Activated naive CD4-positive, alpha-beta T cell treated with Interleukin-2 at 50 U/mL for 16 hours (primary cell): ENCODE results near the gene STK38L.

Experiments
- DNase-seq: peaks from one replicate; pipeline ENCODE4 v3.0.0-alpha.2; 2020

The STK38L gene

DNA sequence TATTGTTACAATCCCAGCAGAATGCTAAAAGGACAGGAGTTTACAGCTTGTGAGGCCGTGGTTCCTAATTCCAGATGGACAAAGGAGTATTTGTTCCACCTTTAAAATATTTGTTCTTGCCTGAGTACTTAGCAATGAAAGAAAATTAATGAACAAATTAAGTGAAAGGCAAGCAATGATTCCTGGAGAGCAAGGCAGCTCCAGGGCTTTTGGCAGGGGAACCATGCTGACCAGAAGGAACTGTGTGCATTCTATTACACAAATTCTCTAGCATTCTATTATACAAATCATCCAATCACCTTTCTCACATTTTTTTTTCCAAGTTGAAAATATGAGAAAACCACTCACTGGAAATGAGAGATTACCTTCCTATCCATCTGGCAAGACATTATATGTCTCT lies 86.8 kb downstream of the STK38L start:
- DNase-seq, result no peak

DNA sequence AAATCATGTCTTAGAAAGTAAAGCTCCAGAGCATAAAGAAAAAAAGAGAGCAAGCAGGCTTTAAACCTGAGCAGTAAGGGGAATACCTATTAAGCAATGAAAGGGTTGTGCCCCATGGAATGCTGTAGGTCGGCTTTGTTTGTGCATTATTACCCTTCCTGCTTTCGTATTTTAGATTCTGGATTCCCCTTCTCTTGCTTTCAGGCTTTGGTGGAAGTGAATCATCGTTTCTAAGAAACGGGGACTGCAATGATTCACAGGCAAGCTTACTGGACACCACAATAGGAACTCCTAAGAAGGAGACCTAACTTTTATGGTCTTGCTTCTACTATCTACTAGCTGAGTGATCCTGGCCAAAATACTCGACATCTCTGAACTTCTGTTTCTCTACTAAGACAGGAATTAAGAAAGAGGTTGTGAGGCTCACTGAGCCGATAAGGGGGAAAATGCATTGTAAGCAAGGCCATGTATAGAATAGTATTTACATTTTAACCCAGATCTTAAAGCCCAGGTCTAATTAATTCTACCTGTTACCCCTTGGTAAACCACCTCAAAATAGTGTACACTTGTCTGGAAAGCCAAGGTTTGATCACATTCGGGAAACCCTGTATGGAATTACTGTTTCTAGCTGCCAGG lies 87.3 kb downstream of the STK38L start:
- peak; percentile 19 for DNase-seq

DNA sequence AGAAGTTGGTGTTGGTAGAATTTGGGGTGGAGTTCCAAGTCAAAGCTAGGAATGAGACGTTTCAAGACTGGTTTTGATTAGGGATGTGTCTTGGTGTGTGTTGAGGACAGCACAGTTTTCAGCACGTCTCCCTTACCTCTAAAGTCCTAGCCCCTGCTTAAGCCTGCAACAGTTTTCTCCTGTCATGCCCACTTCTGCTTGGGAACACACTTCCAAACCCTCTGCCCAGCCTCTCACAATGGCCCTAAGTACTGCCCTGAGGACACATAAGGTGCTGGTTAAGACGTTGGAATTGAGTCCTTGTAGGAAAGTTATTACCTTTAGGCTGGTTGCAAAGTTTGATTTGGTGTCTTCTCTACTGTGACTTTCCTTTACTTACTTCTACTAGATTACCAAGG lies 87.8 kb downstream of the STK38L start:
- DNase-seq, result peak; percentile 2

DNA sequence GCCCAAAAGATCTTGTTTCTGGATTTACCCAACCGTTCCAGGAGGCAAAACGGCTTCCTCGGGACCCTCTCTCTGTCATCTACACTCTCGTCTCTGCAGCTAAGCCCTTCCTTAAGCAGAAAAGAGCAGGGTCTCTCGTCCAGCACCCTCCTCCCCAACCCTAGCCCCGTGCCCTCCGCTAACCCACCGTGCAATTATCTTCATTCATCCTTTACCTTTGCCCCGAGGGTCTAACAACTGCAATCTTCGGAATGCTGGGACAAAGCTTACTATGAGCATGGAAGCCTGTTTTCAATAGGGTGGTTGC lies 88.3 kb downstream of the STK38L start:
- DNase-seq, result no peak

DNA sequence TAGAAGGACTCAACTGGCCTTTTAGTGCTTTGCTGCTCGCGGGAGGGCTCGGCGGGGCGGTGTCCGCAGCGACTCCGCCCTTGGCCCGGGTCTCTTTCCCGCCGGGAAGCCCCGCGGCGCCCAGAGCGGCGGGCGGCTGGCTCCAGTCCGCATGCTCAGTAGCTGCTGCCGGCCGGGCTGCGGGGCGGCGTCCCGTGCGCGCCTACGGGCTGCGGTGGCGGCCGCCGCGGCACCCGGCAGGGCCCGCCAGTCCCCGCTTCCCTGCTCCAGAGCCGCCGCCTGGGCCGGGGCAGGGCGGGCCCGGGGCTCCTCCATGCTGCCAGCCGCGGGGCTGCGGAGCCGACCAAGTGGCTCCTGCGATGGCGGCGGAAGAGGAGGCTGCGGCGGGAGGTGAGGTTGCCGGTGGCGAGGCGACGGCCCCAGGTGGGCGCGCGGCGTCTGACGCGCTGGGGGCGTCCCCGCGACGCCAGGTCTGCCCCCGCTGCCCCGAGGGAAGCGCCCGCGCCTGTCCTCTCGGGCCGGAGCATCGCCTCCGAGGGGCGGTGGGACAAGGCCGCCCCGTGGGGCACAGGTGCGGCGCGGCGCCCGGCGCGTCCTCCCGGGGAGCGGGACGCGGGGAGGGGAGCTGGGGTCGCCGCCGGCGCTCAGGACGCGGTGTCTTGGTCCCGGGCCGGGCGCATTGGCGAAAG lies 88.8 kb downstream of the STK38L start, which contains the start of gene BMAL2:
Gene BMAL2 (plus strand): TSS at position 123 of the 689 bp plus-strand sequence. CDS start 237 bp downstream, at position 360.
- peak; percentile 42 for DNase-seq

DNA sequence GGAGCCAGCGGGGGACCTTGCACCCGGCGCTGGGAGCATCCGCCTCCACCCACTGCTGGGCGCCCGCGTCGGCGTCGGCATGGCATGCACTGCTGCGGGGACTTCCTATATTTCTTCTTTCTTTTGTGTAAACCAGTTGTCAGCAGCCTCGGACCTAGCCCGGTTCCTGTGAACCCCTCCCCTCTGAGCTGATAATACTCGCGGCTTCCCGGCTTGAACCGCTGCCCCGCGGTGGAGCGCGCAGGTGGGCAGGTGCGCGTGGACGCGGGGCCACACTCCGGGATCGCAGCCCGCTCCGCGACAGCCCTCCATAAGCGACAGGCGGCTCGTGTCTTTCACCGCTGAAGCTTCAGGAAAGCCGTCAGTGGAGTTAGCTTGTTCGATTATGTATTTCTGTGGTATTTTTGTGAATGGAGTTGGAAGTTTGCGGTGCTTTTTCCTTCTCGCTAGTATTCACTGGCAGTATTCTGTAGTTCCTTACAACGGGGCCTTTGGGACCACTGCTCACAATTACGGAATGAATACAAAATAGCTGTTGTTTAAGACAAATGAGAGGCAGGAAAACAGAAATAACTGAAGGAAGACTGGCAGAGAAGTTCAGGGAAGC lies 89.4 kb downstream of the STK38L start:
- peak; percentile 44 for DNase-seq

DNA sequence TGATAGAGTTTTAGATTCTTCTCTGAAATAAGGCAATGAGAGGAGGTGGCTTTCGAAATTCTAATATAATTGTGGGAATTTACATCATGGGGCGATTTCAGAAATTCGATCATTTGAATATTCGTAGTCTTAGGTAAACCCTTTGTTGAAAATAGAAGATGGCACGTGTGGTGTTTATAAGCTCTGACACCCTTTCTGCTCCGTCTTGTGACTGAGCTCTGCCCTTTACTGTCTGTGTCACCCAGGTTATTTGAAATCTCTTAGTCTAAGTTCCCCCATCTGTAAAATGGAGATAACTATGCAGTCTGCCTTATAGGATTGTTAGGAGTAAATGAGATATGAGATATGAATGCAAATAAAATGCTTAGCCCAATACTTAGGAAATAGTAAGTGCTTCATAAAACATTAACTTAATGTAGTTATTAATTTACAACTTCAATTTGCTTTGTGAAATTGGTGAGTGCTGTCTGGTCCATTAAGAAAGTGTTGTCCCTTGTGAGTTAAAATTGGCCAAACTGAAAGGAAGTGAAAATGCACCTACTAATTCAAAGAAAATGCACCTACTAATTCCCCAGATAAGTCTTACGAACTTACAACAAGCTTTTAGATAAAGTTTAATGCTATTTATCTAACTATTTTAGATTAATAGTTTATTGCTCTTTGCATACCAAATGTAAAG lies 90.1 kb downstream of the STK38L start:
- no peak for DNase-seq

DNA sequence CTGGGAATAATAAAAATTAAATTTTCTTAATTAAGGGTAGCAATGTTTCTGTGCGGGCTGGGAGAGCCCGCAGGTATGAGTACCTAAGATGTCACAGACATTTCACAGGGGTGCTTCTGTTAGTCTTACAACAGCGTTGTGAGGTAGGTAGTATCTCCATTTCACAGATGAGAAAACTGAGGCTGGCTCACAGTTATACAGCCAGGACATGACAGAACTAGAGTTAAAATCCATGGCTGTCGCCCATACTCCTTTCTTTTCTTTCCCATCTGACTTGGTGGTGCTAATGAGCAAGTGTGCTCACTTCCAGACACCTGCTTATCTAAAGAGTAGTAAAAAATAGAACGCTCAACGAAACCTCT lies 90.6 kb downstream of the STK38L start:
- DNase-seq, result no peak

DNA sequence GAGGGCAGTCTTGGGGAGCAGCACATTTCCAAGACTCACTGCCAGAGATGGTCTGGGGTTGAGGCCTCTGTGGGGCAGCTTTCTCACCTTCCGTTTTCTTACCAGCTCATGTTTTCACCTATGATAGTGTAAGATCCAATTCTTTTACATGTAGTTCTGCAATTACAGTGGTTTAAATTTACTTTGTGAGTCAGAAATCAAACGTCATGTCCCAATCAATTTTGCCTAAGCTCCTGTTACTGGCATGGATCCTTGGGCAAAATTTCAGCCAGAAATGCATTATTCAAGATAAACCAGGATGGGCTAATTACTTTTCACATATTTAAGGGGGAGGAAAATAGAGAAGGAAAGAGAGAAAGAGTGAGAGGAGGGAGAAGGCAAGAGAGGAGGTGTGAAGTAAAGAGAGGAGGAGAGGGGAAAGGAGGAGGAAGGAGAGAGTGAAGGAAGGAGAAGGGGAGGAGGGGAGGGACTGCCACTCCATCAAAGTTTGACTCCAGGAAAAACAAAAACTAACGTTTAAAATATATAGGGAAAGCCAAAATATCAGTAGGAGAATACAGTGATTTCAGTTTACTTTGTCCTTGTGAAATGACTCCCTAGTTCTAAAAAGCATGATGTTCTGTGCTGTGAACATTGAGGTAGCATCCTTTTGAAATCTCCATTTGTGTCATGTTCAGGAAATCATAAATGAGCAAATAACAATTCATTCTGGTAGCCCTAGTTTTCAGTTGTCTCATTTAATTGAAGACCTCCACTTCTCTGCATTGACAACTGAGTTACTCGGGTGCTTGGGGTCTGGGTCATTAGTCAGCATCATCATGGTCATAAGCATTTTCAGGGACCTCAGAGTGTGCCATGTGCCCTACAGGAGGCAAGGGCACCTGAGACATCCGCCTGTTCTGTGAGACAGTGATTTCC lies 91.5 kb downstream of the STK38L start:
- DNase-seq, result no peak

DNA sequence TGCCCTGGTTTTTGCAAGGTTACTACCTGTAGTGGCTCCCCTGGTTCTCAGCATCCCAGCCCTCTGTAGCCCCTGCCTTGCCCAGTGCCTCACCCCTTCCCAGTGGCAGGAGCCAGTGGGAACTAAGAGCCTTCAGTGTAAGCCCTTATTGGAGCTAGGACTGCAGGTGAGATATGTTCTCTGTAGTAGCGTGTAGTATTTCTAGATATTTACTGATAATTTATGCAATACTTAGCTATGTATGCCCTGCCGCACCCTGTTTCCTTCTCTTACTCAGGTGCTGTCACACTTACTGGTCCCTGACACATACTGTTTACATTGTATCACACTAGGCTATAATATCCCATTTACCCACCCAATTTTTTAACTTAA lies 92.2 kb downstream of the STK38L start:
- DNase-seq, result no peak

DNA sequence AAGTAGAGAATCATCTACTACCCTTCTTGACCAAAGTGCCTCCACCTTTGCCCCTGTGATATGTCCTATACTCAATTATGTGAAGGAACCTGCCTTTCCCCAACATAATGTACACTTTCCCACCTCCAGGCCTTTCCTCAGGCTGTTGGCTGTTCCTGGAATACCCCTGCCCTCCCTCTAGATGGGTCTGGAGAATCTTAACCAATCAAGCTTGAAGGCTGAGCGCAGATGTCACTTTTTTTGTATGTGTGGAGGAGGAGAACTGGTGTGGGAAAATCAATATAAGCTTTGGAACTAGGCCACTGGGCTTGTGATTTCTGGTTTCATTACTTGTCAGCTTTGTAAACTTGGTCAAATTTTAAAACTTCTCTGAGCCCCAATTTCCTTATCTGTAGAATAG lies 93.3 kb downstream of the STK38L start:
- DNase-seq, result no peak

DNA sequence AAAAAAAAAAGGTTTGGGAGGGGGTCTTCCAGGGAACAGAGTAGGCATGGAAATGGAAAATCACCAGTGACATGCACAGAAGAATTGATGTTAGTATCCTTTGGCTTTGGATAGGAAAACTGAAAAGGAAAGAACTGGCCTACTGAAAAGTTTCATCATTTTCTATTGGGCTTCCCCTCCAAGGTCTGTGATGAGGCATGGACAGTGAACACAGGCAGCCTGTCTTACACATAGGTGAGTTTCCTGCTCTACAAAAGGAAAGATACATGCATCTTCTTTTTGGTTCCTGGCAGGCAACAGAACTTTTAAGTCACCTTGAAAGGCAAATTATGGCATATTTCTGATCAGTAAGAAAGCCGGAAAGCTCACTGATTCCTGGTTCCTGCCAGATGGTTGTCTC lies 94.4 kb downstream of the STK38L start:
- no peak for DNase-seq

DNA sequence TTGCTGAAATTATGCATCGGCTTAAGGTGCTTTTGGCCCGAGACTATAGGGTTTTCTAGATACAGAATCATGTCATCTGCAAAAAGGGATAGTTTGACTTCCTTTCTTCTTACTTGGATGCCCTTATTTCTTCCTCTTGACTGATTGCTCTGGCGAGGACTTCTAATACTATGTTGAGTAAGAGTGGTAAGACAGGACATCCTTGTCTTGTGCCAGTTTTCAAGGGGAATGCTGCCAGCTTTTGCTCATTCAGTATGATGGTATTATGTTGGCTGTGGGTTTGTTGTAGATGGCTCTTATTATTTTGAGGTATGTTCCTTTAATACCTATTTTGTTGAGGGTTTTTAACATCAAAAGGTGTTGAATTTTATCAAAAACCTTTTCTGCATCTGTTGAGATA lies 96.9 kb downstream of the STK38L start:
- DNase-seq, result no peak

DNA sequence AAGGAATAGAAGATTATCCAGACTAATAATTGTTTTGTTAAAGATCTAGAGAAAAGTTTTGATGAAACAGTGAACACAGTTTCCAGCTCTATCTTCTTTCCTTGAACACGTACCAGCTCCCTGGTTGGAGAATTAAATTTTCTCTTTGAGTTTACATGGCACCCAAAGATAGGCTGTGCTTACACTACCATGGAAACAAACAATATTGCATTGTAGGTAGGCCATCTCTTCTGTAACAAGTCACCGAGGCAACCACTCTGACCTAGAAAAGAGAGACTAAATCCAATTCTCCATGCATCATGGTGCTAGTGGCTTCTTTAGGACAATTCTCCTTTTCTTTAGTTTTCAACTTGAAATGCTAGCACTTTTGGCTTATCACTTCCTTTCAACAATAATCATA lies 98.5 kb downstream of the STK38L start:
- no peak for DNase-seq

DNA sequence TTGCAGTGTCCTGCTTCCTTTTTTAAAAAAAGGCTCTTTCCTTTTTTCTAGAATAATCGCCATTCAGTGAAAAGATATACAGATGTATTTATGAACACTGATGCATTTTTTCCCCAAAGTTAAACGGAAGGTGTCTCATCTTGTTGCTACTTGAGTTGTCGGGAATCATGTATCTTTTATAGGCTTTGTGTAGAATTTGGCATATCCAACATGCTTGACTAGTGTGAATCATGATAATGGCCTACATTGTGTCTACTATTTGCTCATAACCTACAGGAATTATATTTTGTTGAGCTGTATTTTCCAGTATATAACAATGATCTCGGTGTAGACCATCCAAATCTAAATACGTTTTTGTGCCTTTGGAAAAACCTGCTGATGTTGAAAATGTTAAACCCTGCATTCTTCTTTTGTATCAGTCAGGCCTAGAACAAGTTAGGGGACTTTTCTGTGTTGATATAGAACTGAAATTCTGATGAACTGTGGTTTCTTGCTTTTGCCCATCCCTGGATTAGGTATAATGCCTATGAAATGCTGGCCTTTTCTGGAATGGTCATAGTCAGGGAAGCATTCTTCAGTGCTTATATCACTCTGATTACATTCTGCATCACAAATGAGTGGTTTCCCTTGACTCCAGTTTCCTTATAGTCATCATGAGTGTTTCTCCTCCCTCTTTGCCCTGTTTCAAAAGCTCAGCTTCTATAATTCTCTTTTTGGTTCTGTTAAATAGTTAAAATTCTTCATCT lies 99.3 kb downstream of the STK38L start:
- DNase-seq, result no peak

DNA sequence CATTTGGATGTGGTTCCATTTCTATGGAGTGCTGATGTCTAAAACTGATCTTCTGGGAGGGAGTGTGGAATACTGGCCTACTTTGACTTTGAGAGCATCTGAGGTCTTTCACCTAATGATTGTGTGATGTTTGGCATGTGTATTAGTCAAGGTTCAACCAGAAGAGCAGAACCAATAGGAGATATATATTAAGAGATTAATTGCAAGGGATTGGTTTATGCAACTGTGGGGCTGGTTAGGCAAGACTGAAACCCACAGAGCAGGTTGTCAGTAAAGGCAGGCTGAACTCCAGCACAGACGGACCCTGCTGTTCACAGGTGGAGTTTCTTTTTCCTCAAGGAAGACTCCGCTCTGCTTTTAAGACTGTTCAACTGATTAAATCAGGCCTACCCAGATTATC lies 100.2 kb downstream of the STK38L start:
- DNase-seq, result no peak

DNA sequence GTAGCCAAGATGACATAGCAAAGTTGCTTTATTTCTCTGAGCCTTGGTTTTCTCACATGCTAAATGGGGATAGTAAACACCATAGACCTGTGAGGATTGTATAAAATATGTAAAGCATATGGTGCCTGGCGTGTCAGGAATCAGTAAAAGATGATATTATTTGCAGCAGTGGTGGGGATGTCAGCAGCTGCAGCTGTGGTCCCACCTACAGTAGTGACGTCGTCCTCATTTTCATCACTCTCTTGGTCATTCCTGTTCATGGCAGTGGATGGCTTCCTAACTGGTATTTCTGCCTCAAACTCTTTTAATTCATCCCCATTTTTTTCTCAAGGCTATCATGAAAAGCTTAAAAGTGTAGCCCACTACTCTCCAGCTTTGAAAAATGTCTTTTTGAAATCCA lies 100.7 kb downstream of the STK38L start:
- DNase-seq, result no peak

DNA sequence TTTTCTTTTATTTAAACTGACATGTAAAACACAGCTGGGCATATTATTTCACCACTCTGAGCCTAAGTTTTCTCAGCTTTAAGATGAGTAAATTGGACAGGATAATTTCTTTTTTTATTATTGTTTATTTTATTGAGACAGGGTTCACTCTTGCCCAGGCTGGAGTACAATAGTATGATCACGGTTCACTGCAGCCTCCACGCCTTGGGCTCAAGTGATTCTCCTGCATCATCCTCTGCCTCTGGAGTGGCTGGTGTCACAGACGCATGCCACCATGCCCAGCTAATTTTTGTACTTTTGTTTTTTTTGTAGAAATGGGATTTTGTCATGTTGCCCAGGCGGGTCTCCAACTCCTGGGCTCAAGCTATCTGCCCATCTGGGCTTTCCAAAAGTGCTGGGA lies 101.3 kb downstream of the STK38L start:
- DNase-seq, result no peak

DNA sequence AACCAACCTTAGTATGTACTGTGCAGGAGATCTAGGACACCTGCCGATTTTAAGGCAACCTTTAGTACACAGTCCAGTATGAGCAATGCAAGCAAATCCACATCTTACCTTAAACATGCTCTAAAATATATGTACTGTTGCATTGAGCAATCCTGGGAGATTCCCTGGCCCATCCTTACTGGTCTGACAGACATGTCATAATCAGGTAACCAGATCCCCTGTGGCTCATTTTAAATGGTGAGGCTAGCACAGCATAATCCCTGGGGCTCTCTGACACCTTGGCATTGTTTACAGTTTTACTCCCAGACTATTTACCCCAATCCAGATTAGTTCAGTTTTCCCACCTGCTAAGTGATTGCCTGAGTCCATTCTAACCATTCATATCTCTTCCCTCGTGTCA lies 103.7 kb downstream of the STK38L start:
- DNase-seq, result no peak

DNA sequence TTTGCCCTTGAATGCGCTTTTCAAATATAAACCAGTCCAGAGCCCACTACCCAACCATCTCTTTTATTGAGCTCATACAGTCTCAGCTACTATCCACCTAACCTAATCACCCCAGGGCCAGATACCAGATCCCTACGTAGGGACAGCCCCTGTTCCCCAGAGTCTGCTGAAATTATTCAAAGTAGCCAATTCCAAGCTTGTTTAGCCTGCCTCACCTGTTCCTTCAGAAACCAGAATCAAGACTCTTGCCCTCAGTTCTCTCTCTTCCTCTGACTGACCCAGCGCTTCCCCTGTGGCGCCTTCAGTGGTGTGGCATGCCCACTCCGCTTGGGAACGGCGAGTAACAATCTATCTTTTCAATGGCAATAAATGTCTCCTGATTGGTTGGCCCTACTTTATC lies 107.4 kb downstream of the STK38L start:
- no peak for DNase-seq

DNA sequence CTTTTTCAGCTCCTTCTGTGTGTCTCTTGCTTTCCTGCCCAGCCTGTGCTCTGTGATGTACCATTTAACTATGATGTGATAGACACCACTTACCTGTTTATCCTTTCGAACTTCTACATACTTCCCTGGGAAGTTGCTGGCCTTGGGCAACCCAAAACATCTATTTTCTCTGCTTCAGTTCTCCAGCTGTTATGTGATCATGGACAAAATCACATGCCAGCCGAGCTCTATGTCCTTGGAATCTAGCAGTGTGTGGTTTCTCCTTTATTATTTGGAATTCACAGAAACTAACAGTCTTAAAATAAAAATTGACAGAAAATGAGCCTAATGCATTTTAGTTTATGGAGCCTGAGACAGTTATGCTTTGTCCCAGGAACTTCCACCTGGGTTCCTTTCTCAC lies 111.4 kb downstream of the STK38L start:
- DNase-seq, result no peak

DNA sequence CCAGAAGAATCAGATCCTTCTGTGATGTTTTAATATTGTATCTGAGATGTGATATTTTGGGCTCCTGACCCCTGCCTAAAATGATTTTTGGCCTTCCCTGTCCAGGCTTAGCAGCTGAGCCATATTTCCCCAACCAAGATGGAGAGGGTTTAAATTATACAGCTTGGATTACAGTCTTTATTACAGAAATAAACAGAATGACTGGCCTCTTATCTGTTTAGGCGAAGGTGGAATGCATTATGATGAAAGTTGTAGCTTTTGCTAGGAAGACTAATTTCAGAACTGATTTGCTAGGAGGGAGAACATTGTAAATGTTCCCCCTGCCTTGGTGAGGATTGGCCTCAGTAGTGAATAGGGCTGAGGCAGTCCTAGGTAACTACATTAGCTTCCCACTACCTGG lies 111.9 kb downstream of the STK38L start:
- no peak for DNase-seq
